Lung (tissue), 12 donors: ENCODE measurements around the gene GET3. TPM values are rescaled to one million over a fixed set of nuclear protein-coding genes. Genes with fewer than 3 reads are reported as not detected.

Experiments
- ATAC-seq: fragments of 200-7000 bp; cut with Tn5 transposase; one replicate; pipeline ENCODE4 v1.9.1; 2020; ENCODE audit warnings: moderate number of reproducible peaks; ENCODE audit not compliant: insufficient read depth, low FRiP score
- DNase-seq, 3 donors: peaks; one replicate each; pipeline ENCODE4 v3.0.0-alpha.2; 2013 to 2017
- H3K27ac ChIP-seq, 2 donors: one replicate each; pipeline ENCODE4 v1.5.1; 2013; ENCODE audit warnings: mild to moderate bottlenecking in 2 of 2, moderate library complexity in 2 of 2, control low read depth in 1 of 2, inconsistent platforms in 1 of 2, low read depth in 1 of 2, low read length in 1 of 2
- H3K27me3 ChIP-seq, 3 donors: one replicate each; pipeline ENCODE4 v1.5.1; 2013; ENCODE audit warnings: low read length in 2 of 3; ENCODE audit not compliant: control insufficient read depth in 3 of 3, insufficient read depth in 3 of 3
- H3K36me3 ChIP-seq, 4 donors: one replicate each; pipeline ENCODE4 v1.5.1; 2013; ENCODE audit warnings: low read length in 4 of 4, mild to moderate bottlenecking in 1 of 4, moderate library complexity in 1 of 4; ENCODE audit not compliant: control insufficient read depth in 4 of 4, insufficient read depth in 4 of 4
- H3K4me1 ChIP-seq, 5 donors: one replicate each; pipeline ENCODE4 v1.5.1; 2013; ENCODE audit warnings: low read length in 5 of 5, mild to moderate bottlenecking in 2 of 5, moderate library complexity in 1 of 5; ENCODE audit not compliant: control insufficient read depth in 5 of 5, insufficient read depth in 5 of 5
- H3K4me3 ChIP-seq: one replicate; pipeline ENCODE4 v1.5.1; 2013; ENCODE audit warnings: mild to moderate bottlenecking, control low read depth, moderate library complexity
- H3K9ac ChIP-seq, 2 donors: one replicate each; pipeline ENCODE4 v1.5.1; 2013; ENCODE audit warnings: low read length in 2 of 2, control low read depth in 1 of 2; ENCODE audit not compliant: insufficient read depth in 1 of 2
- H3K9me3 ChIP-seq, 4 donors: one replicate each; pipeline ENCODE4 v1.5.1; 2013; ENCODE audit warnings: low read length in 3 of 4, mild to moderate bottlenecking in 1 of 4, moderate library complexity in 1 of 4; ENCODE audit not compliant: control insufficient read depth in 4 of 4, insufficient read depth in 3 of 4
- WGBS, 2 donors: extraction: QIAGEN DNeasy Blood & Tissue Kit; methylation state at CpG; one replicate each; pipeline ENCODE4 v1.1.7; 2013; 5-methylcytosine and 5-hydroxymethylcytosine counted together
- polyA plus RNA-seq, 2 donors: library from polyadenylated mRNA; stranded (reverse); fragments of 200-250 nt; gene quantifications; one replicate each; pipeline ENCODE4 v1.2.1, GENCODE V29; 2013
- total RNA-seq, 2 donors: library from RNA; depleted of rRNA in 1 of 2; stranded (reverse); fragments of >200 nt in 1 of 2; gene quantifications; one replicate each; pipeline ENCODE4 v1.2.1, GENCODE V29; 2014 to 2021
- TF ChIP-seq, protein P1 (sequence below): IDR thresholded peaks from 2 replicates; pipeline ENCODE4 v1.5.1; 2012; ENCODE audit warnings: mild to moderate bottlenecking; ENCODE audit errors: control extremely low read depth, extremely low read depth
- donor health status: control.
- donor health status: control.
- donor health status: Bipolar disorder and iron deficiency.
- donor health status: healthy.
- donor health status: DM: yes; HTN: yes; CAD: no.

The GET3 gene
- total and polyA plus RNA-seq, 4 donors: 33.4 to 112 (median 76.9) TPM

DNA sequence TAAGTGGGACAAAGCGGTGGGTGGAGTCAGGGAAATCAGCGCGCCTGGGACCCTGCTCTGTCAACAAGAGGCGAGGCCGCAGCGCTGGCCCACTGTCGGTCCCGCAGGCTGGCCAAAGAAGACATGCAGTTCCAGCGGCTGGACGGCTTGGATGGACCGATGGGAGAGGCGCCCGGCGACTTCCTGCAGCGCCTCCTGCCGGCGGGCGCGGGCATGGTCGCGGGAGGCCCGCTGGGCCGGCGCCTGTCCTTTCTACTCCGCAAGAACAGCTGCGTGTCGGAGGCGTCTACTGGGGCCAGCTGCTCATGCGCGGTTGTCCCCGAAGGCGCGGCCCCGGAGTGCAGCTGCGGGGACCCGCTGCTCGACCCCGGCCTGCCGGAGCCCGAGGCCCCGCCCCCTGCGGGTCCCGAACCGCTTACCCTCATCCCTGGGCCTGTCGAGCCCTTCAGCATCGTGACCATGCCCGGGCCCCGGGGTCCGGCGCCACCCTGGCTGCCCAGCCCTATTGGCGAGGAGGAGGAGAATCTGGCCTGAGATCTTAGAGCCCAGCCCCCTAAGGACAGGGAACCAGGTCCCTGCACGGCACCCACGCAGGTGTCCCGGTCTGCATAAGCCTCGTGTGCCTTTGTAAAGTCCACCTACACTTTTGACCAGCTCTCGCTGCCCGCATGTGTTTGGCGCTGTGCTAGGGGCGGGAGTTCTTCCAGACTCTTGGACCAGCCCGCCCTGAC, 20.4 kb downstream of the GET3 start:
- H3K27ac ChIP-seq: no peak overlapping the region
- DNase-seq (peak; percentile 70 to 83 (median 79)), ATAC-seq (peak; percentile 82)
- H3K36me3 ChIP-seq: peaks cover 0 to 4% (median 0%) of the 10 kb centered on the region in 4 donors
- H3K27me3 ChIP-seq: no peaks in the 10 kb centered on the region
- no peaks in the 10 kb centered on the region for H3K9me3 ChIP-seq
- peaks cover 0 to 7% (median 0%) of the 10 kb centered on the region in 5 donors for H3K4me1 ChIP-seq
- no peak overlapping the region for H3K9ac ChIP-seq
- peak overlapping the region; percentile 13 for H3K4me3 ChIP-seq
- WGBS, 2 donors: 8 to 9% methylated on average over 59 to 60 of the region's 60 CpGs
- TF ChIP-seq, protein P1, sequence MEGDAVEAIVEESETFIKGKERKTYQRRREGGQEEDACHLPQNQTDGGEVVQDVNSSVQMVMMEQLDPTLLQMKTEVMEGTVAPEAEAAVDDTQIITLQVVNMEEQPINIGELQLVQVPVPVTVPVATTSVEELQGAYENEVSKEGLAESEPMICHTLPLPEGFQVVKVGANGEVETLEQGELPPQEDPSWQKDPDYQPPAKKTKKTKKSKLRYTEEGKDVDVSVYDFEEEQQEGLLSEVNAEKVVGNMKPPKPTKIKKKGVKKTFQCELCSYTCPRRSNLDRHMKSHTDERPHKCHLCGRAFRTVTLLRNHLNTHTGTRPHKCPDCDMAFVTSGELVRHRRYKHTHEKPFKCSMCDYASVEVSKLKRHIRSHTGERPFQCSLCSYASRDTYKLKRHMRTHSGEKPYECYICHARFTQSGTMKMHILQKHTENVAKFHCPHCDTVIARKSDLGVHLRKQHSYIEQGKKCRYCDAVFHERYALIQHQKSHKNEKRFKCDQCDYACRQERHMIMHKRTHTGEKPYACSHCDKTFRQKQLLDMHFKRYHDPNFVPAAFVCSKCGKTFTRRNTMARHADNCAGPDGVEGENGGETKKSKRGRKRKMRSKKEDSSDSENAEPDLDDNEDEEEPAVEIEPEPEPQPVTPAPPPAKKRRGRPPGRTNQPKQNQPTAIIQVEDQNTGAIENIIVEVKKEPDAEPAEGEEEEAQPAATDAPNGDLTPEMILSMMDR: peak; percentile 71

DNA sequence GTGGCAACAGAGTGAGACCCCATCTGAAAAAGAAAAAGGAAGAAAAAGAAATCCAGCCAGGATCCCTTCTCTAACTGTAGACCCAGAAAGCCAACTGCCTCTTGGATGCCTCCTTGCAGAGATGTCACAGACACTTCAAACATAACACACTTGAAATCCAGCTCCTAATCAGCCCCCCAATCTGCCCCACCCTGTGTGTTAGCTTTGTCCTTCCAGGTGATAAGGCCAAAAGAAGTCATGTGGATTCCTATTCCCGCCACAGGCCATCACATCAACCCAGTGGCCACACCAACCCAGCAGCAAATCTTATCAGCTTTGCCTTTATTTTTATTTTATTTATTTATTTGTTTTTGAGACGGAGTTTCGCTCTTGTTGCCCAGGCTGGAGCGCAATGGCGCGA, 22.4 kb downstream of the GET3 start:
- no peak for DNase-seq
- TF ChIP-seq, protein P1: no peak
- no peak for ATAC-seq
- Histone ChIP-seq H3K4me1 (peaks cover 0 to 7% (median 0%) of the 10 kb centered on the region in 5 donors), H3K4me3 (no peak overlapping the region), H3K27ac (no peak overlapping the region), H3K9me3 (no peaks in the 10 kb centered on the region), H3K36me3 (peaks cover 0 to 16% (median 8%) of the 10 kb centered on the region in 4 donors), H3K9ac (no peak overlapping the region), H3K27me3 (no peaks in the 10 kb centered on the region)
- WGBS, 2 donors: 94 to 95% methylated on average over 6 of the region's 6 CpGs

DNA sequence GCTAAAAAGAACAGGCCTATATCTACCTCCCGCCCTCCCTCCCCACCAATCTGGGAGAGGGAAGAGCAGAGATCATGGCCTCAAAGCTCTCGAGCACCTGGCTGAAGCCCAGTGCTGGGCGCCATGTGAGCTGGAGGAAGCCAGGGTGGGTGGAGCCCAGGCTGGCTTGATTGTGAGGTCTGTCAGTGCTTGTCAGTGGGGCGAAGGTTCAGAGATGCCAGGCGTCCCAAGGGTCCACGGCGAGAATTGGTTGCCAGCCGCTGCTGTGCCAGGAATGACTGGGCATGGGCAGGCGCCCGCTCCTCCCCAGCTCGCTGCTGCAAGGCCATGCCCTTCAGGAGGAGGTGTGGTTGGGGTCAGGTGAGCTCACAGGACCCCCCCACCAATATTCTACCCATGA, 25.8 kb downstream of the GET3 start:
- peak overlapping the region in 1 of 2 donors; percentile 26 for H3K27ac ChIP-seq
- WGBS, 2 donors: 94 to 96% methylated on average over 11 of the region's 11 CpGs
- no peak overlapping the region for H3K9ac ChIP-seq
- H3K27me3 ChIP-seq: no peaks in the 10 kb centered on the region
- no peaks in the 10 kb centered on the region for H3K4me1 ChIP-seq
- DNase-seq (no peak), ATAC-seq (no peak)
- no peaks in the 10 kb centered on the region for H3K9me3 ChIP-seq
- TF ChIP-seq, protein P1: no peak
- no peak overlapping the region for H3K4me3 ChIP-seq
- H3K36me3 ChIP-seq: peaks cover 0 to 43% (median 8%) of the 10 kb centered on the region in 4 donors
